Calu3 (cell line): ENCODE measurements around the gene SLC17A7. TPM values are rescaled to one million over a fixed set of nuclear protein-coding genes. Genes with fewer than 3 reads are reported as not detected.

Source experiments
- BruUV-seq: library from RNA; stranded (reverse); fragments of 400-500 nt; replicated peaks from 2 replicates; lab custom pipeline; 2021; lab: Mats Ljungman, UMichigan
- CTCF ChIA-PET: fragments of 300-600 bp; sonication (Branson Sonifier 250); formaldehyde crosslinking; loops from one replicate; lab custom pipeline; 2022; ENCODE audit warnings: antibody characterized with exemption; lab: Charles Lee
- DNase-seq: peaks from one replicate; pipeline ENCODE4 v3.0.0; 2022
- H3K27ac Mint-ChIP-seq: one replicate; pipeline ENCODE4 v1.8.0; 2022; ENCODE audit warnings: mixed read lengths; ENCODE audit not compliant: unreplicated experiment
- H3K27me3 Mint-ChIP-seq: one replicate; pipeline ENCODE4 v1.8.0; 2022; ENCODE audit warnings: mixed read lengths; ENCODE audit not compliant: unreplicated experiment
- H3K36me3 Mint-ChIP-seq: one replicate; pipeline ENCODE4 v1.8.0; 2022; ENCODE audit warnings: mild to moderate bottlenecking, moderate library complexity, mixed read lengths; ENCODE audit not compliant: insufficient read depth, unreplicated experiment
- H3K4me1 Mint-ChIP-seq: one replicate; pipeline ENCODE4 v1.8.0; 2022; ENCODE audit warnings: mild to moderate bottlenecking, low read depth, mixed read lengths; ENCODE audit not compliant: unreplicated experiment
- H3K4me3 Mint-ChIP-seq: one replicate; pipeline ENCODE4 v1.8.0; 2022; ENCODE audit warnings: mild to moderate bottlenecking, low read depth, moderate library complexity, mixed read lengths; ENCODE audit not compliant: unreplicated experiment
- H3K9me3 Mint-ChIP-seq: one replicate; pipeline ENCODE4 v1.8.0; 2022; ENCODE audit warnings: low read depth, mixed read lengths; ENCODE audit not compliant: unreplicated experiment
- CTCF ChIP-seq: fragments of 200-600 bp; IDR thresholded peaks from one replicate; pipeline ENCODE4 v1.8.0; 2022; ENCODE audit warnings: antibody characterized with exemption; ENCODE audit not compliant: unreplicated experiment
- intact Hi-C: fragments of 100-400 bp; cut with micrococcal nuclease; formaldehyde crosslinking; loops from one replicate; pipeline ENCODE4 v1.10.0; 2022; ENCODE audit not compliant: unreplicated experiment
- total RNA-seq: library from RNA; stranded (reverse); gene quantifications from 2 replicates; pipeline ENCODE4 v1.2.3, GENCODE V29; 2022

SLC17A7 gene
- total RNA-seq, 1 experiment from 2014 or later, result not detected

- TF ChIP-seq CTCF, result no peak
- DNase-seq, result no peak
- Mint-ChIP-seq H3K9me3 (no peaks in the 10 kb centered on the region), H3K4me3 (no peak overlapping the region), H3K36me3 (peaks cover 34% of the 10 kb centered on the region), H3K27me3 (no peaks in the 10 kb centered on the region), H3K4me1 (peaks cover 3% of the 10 kb centered on the region), H3K27ac (no peak overlapping the region)
- BruUV-seq, result no TSS peak
- intact Hi-C loops, result no loop called here
- CTCF ChIA-PET, result no interaction called here
Measured at GRCh38 chr19:49455773-49456172, 14.4 kb upstream of the SLC17A7 start.

- Mint-ChIP-seq H3K4me1 (peaks cover 14% of the 10 kb centered on the region), H3K4me3 (peak overlapping the region; percentile 96), H3K27ac (peak overlapping the region; percentile 99), H3K9me3 (no peaks in the 10 kb centered on the region), H3K27me3 (no peaks in the 10 kb centered on the region), H3K36me3 (peaks cover 53% of the 10 kb centered on the region)
- TF ChIP-seq CTCF, result no peak
- intact Hi-C loops, result loop anchor here (5.0 kb wide), 1 partner anchor 189 kb away; the partner anchor contains the start of genes RRAS and SCAF1
- CTCF ChIA-PET, result interaction anchor here (0.6 to 1.0 kb wide), 4 partner anchors 11 to 201 kb away, joined by 3 to 6 read pairs (median 4); partner anchors contain the start of gene FLT3LG
- no peak for DNase-seq
- BruUV-seq, result TSS peak; percentile 89
Measured at GRCh38 chr19:49453757-49454240, 12.5 kb upstream of the SLC17A7 start.

- peak within 1 kb of the TSS; percentile 96 for H3K4me3 Mint-ChIP-seq
- intact Hi-C loops, result loop anchor here (5.0 kb wide), 1 partner anchor 189 kb away; the partner anchor contains the start of genes RRAS and SCAF1
- no TSS peak for BruUV-seq
Measured at GRCh38 chr19:49453013-49453756, 11.9 kb upstream of the SLC17A7 start, which contains the start of gene ALDH16A1. ALDH16A1 (plus strand) TSS chr19:49453225; CDS start chr19:49453332, 107 bp downstream.

More at GRCh38 chr19:49453013-49453756, 11.9 kb upstream of the SLC17A7 start, which contains the start of gene ALDH16A1:
- Mint-ChIP-seq H3K27ac (peak within 1 kb of the TSS; percentile 99), H3K36me3 (peaks cover 60% of the 10 kb centered on the region), H3K9me3 (no peaks in the 10 kb centered on the region), H3K27me3 (no peaks in the 10 kb centered on the region), H3K4me1 (peaks cover 20% of the 10 kb centered on the region)
- no peak for TF ChIP-seq CTCF
- DNase-seq, result peak; percentile 99
- CTCF ChIA-PET, result interaction anchor here (0.6 to 1.0 kb wide), 6 partner anchors 11 to 200 kb away, joined by 3 to 6 read pairs (median 4); partner anchors contain the start of genes FLT3LG and RPS11
